Left lobe of liver (tissue), 2 donors: ENCODE measurements around the gene NREP. TPM values are rescaled to one million over a fixed set of nuclear protein-coding genes. Genes with fewer than 3 reads are reported as not detected.

Experiments
- ATAC-seq: fragments of 200-7000 bp; cut with Tn5 transposase; one replicate; pipeline ENCODE4 v1.9.1; 2020; ENCODE audit warnings: mild to moderate bottlenecking, moderate library complexity
- DNase-seq: peaks from one replicate; pipeline ENCODE4 v3.0.0-alpha.2; 2020; ENCODE audit warnings: low spot score
- total RNA-seq: library from RNA; stranded (reverse); gene quantifications from one replicate; pipeline ENCODE4 v1.2.1, GENCODE V29; 2021
- donor health status: DM: no; HTN: no; CAD: no; lungs with moderate emphysema.
- donor health status: DM: no; HTN: yes; CAD: no.

Gene NREP
- total RNA-seq, 1 donor from 2014 or later, result 3.2 TPM

- ATAC-seq (no peak), DNase-seq (no peak)
These were observed 8.9 kb upstream of the NREP start for GRCh38 chr5:111765613-111766571.

- ATAC-seq, result no peak
- DNase-seq, result no peak
These were observed 7.0 kb upstream of the NREP start for GRCh38 chr5:111764019-111764418.

- no peak for DNase-seq
- no peak for ATAC-seq
These were observed 5.9 kb upstream of the NREP start for GRCh38 chr5:111762895-111763294.

GRCh38 chr5:111758284-111758628 lies 1.3 kb upstream of the NREP start:
- no peak for DNase-seq
- no peak for ATAC-seq

GRCh38 chr5:111757355-111758283 lies 625 bp upstream of the NREP start:
- ATAC-seq (peak; percentile 84), DNase-seq (peak; percentile 94)

- DNase-seq (no peak), ATAC-seq (no peak)
These were observed 1.0 kb downstream of the NREP start for GRCh38 chr5:111755942-111756381.

- DNase-seq (no peak), ATAC-seq (no peak)
These were observed 1.6 kb downstream of the NREP start for GRCh38 chr5:111755345-111755941.

- ATAC-seq, result no peak
- no peak for DNase-seq
These were observed 3.0 kb downstream of the NREP start for GRCh38 chr5:111753884-111754589.

GRCh38 chr5:111752426-111752965 lies 4.5 kb downstream of the NREP start:
- DNase-seq, result no peak
- no peak for ATAC-seq

- no peak for DNase-seq
- ATAC-seq, result no peak
These were observed 7.5 kb downstream of the NREP start for GRCh38 chr5:111749303-111750026.

GRCh38 chr5:111748304-111748763 lies 8.7 kb downstream of the NREP start:
- DNase-seq, result no peak
- peak; percentile 86 for ATAC-seq

GRCh38 chr5:111747337-111747736 lies 9.7 kb downstream of the NREP start:
- ATAC-seq (no peak), DNase-seq (no peak)

- no peak for ATAC-seq
- no peak for DNase-seq
These were observed 10.2 kb downstream of the NREP start for GRCh38 chr5:111746791-111747190.

GRCh38 chr5:111745075-111745739 lies 11.8 kb downstream of the NREP start:
- no peak for ATAC-seq
- DNase-seq, result no peak

- ATAC-seq (no peak), DNase-seq (no peak)
These were observed 12.5 kb downstream of the NREP start for GRCh38 chr5:111744455-111744854.

GRCh38 chr5:111743988-111744387 lies 13.0 kb downstream of the NREP start:
- no peak for DNase-seq
- ATAC-seq, result peak; percentile 34

GRCh38 chr5:111743512-111743911 lies 13.5 kb downstream of the NREP start:
- ATAC-seq, result no peak
- no peak for DNase-seq

- DNase-seq, result peak; percentile 75
- peak; percentile 85 for ATAC-seq
These were observed 14.6 kb downstream of the NREP start for GRCh38 chr5:111742177-111742994.
